Measurements from ENCODE around the gene LPP.
"Not testable (repeated sequence)": the region's sequence is repeated elsewhere in the genome, so short reads cannot be mapped to it uniquely, and the experiment has no call there.

The LPP gene

GRCh38 chr3:188605905-188606304, 451.9 kb downstream of the LPP start:
- in situ Hi-C loops (cut with HindIII; ENCODE audit: low pct_unique_long_range_greater_than_20kb, low sequenced_read_pairs) = no loop called here
- no peak for TF ChIP-seq JUND (IDR thresholded peaks at IDR 0.05; ENCODE audit: low read depth)
- DNase-seq (ENCODE audit: low read depth in 1 of 2, low spot score in 1 of 2) = no peak

GRCh38 chr3:188607805-188608315, 453.9 kb downstream of the LPP start:
- in situ Hi-C loops (cut with HindIII; ENCODE audit: low pct_unique_long_range_greater_than_20kb, low sequenced_read_pairs) = no loop called here
- DNase-seq (ENCODE audit: low read depth in 1 of 2, low spot score in 1 of 2) = no peak
- no peak for TF ChIP-seq JUND (IDR thresholded peaks at IDR 0.05; ENCODE audit: low read depth)

GRCh38 chr3:188608401-188608800, 454.4 kb downstream of the LPP start:
- DNase-seq (ENCODE audit: low read depth in 1 of 2, low spot score in 1 of 2) = no peak
- TF ChIP-seq JUND (IDR thresholded peaks at IDR 0.05; ENCODE audit: low read depth) = no peak
- in situ Hi-C loops (cut with HindIII; ENCODE audit: low pct_unique_long_range_greater_than_20kb, low sequenced_read_pairs) = no loop called here

- in situ Hi-C loops (cut with HindIII; ENCODE audit: low pct_unique_long_range_greater_than_20kb, low sequenced_read_pairs); DNase-seq (ENCODE audit: low read depth in 1 of 2, low spot score in 1 of 2): not testable (repeated sequence)
Observed at GRCh38 chr3:188613721-188614120, 459.8 kb downstream of the LPP start.

DNA sequence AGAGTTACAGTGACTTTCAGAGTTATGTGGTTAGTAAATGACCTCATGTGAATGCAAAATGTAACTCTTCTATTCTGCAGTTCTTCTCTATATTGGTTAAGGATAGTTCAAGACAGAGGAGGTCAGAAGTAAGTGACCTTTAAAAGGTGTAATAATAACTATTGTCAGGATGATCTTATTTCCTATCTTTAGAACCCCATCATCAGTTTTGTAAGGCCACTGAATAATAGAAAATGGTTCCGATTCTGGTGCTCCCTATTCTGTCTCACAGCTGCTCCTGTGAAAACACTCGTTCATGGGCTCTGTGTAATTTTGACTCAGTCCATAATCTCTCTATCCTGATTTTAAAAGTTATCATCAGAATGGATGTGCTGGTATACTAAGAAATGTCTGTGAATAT, 463.3 kb downstream of the LPP start:
- in situ Hi-C loops (cut with HindIII; ENCODE audit: low pct_unique_long_range_greater_than_20kb, low sequenced_read_pairs) = no loop called here

DNA sequence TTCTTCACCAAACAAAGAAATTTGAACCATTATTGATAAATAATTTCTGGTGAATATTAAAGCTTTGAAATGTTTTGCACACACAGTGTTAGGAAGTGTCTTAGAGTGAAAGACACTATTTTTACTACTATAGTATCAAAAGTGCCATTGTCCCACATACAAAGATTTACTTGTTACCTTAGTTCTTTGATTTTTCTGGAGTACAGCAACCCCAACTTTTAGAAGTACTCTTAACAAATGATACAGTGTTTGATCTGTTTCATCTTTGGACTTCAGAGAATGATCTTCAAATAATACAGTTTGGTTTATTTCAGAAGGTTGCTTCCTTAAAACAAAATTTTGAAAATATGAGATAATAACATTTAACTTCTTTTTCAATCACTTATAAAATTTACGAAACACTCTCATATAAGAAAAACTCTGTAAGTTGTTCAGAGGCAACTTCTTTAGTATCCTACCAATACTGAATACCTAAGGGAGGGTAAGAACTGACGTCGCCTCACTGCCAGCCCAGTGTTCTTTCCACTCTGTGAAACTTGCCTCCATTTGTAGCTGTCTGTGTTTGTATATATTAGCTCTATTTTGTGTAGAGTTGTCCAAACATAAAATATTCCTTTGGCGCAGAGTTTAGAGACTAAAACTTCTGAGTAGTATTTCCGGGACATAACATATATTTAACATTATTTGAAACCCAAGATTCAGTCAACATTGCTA, 464.2 kb downstream of the LPP start:
- no peak for TF ChIP-seq JUND (IDR thresholded peaks at IDR 0.05; ENCODE audit: low read depth)
- in situ Hi-C loops (cut with HindIII; ENCODE audit: low pct_unique_long_range_greater_than_20kb, low sequenced_read_pairs) = no loop called here

More for the DNA sequence above, 463.3 kb downstream of the LPP start:
- DNase-seq (ENCODE audit: low read depth in 1 of 2, low spot score in 1 of 2) = no peak
- no peak for TF ChIP-seq JUND (IDR thresholded peaks at IDR 0.05; ENCODE audit: low read depth)

DNA sequence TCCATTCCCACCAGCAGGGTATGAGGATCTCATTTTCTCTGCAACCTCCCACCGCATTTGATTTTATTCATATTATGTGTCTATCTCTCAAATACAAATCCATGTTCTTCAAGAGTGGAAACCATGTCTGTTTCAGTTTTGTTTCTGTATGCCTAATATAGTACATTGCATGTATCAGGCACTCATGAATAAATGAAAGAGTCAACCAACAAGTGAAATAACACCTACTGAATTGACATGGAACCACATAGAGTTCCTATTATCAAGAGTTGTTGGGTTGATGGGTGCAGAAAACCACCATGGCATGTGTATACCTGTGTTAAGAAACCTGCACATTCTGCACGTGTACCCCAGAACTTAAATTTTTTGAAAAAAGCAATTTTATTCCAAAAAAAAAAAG, 466.8 kb downstream of the LPP start:
- TF ChIP-seq JUND (IDR thresholded peaks at IDR 0.05; ENCODE audit: low read depth) = no peak
- in situ Hi-C loops (cut with HindIII; ENCODE audit: low pct_unique_long_range_greater_than_20kb, low sequenced_read_pairs) = no loop called here
- no peak for DNase-seq (ENCODE audit: low read depth in 1 of 2, low spot score in 1 of 2)

More for the DNA sequence above, 464.2 kb downstream of the LPP start:
- DNase-seq (ENCODE audit: low read depth in 1 of 2, low spot score in 1 of 2) = no peak

- no peak for TF ChIP-seq JUND (IDR thresholded peaks at IDR 0.05; ENCODE audit: low read depth)
- no peak for DNase-seq (ENCODE audit: low read depth in 1 of 2, low spot score in 1 of 2)
- in situ Hi-C loops (cut with HindIII; ENCODE audit: low pct_unique_long_range_greater_than_20kb, low sequenced_read_pairs) = no loop called here
Observed at GRCh38 chr3:188624384-188624783, 470.4 kb downstream of the LPP start.

DNA sequence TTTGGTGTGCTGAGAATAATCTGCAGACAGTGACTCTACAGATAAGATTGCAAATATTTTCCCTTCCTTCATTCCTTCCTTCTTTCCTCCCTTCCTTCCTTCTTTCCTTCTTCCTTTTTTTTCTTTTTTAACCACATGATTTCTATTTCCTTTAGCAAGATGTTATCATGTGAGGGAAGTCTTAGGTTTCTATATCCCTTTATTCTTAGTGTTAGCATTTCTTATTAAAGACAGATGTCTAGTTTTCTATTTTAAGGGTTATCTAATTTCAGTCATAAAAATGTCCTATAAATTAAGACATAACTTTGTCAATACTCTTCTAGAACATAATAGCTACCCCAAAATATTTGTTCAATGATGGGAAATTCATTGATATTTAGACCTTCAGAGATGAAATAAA, 470.9 kb downstream of the LPP start:
- in situ Hi-C loops (cut with HindIII; ENCODE audit: low pct_unique_long_range_greater_than_20kb, low sequenced_read_pairs) = no loop called here
- no peak for TF ChIP-seq JUND (IDR thresholded peaks at IDR 0.05; ENCODE audit: low read depth)
- no peak for DNase-seq (ENCODE audit: low read depth in 1 of 2, low spot score in 1 of 2)

- no peak for TF ChIP-seq JUND (IDR thresholded peaks at IDR 0.05; ENCODE audit: low read depth)
- DNase-seq (ENCODE audit: low read depth in 1 of 2, low spot score in 1 of 2) = no peak
- in situ Hi-C loops (cut with HindIII; ENCODE audit: low pct_unique_long_range_greater_than_20kb, low sequenced_read_pairs) = no loop called here
Observed at GRCh38 chr3:188627652-188628051, 473.7 kb downstream of the LPP start.

DNA sequence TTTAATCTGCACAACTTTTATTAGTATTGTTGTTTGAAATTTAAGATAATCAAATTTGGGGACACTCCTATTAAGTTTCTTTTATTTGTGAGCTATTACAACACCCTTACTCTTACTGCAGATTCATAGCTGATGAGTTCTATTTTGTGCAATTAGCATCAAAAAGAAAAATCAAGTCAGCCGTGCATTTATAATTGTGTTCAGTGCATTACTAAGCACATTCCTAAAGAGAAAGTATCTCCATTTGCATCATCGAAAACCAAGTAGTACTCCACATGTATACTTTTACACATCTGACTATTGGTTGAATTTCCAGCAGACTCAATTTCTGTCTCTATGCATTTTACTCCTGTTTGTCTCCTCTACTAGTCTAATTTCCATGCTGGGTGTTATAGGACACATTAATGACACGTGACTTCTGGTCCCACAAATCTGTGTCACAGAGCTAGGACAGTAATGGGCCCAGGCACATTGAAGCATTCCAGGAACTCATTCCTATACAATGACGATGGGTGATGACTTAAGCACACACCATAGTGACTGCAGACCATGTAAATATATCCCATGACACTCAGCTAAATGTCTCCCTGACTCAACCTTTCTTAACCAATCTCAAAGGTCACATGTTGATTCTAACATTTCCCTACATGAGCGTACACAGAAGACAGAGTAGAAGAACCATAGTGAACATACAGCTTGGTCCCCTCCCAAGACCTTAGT, 477.5 kb downstream of the LPP start:
- no peak for DNase-seq (ENCODE audit: low read depth in 1 of 2, low spot score in 1 of 2)
- in situ Hi-C loops (cut with HindIII; ENCODE audit: low pct_unique_long_range_greater_than_20kb, low sequenced_read_pairs) = no loop called here
- no peak for TF ChIP-seq JUND (IDR thresholded peaks at IDR 0.05; ENCODE audit: low read depth)

- in situ Hi-C loops (cut with HindIII; ENCODE audit: low pct_unique_long_range_greater_than_20kb, low sequenced_read_pairs) = no loop called here
- DNase-seq (ENCODE audit: low read depth in 1 of 2, low spot score in 1 of 2) = peak in 1 of 2 experiments; percentile 65
- TF ChIP-seq JUND (IDR thresholded peaks at IDR 0.05; ENCODE audit: low read depth) = no peak
Observed at GRCh38 chr3:188633206-188633605, 479.2 kb downstream of the LPP start.

GRCh38 chr3:188634285-188634684, 480.3 kb downstream of the LPP start:
- in situ Hi-C loops (cut with HindIII; ENCODE audit: low pct_unique_long_range_greater_than_20kb, low sequenced_read_pairs) = no loop called here
- TF ChIP-seq JUND (IDR thresholded peaks at IDR 0.05; ENCODE audit: low read depth) = no peak
- DNase-seq (ENCODE audit: low read depth in 1 of 2, low spot score in 1 of 2) = no peak
